Cardiac muscle cell (in vitro differentiated cells and primary cell): ENCODE measurements around the gene ECEL1. TPM values are rescaled to one million over a fixed set of nuclear protein-coding genes. Genes with fewer than 3 reads are reported as not detected.
"Not testable (repeated sequence)": the region's sequence is repeated elsewhere in the genome, so short reads cannot be mapped to it uniquely, and the experiment has no call there.

Experiments
- DNase-seq, 2 donors: peaks; one replicate each; pipeline versions ENCODE4 v3.0.0 to v3.0.0-alpha.2; 2010 to 2017; ENCODE audit warnings: low read depth in 1 of 2, low spot score in 1 of 2
- H3K27ac ChIP-seq: fragments of 200-600 bp; sonication (generic); 2 replicates; pipeline ENCODE4 v1.5.1; 2016
- H3K27me3 ChIP-seq: fragments of 200-600 bp; sonication (generic); 2 replicates; pipeline ENCODE4 v1.6.0; 2016; ENCODE audit warnings: control low read depth
- H3K36me3 ChIP-seq: fragments of 200-600 bp; sonication (generic); 2 replicates; pipeline ENCODE4 v1.5.1; 2016; ENCODE audit warnings: control low read depth
- H3K4me1 ChIP-seq: fragments of 200-600 bp; sonication (generic); 2 replicates; pipeline ENCODE4 v1.8.1; 2017; ENCODE audit warnings: low read depth, mild to moderate bottlenecking, mixed run types
- H3K4me3 ChIP-seq: fragments of 200-600 bp; sonication (generic); 2 replicates; pipeline ENCODE4 v1.5.1; 2016; ENCODE audit warnings: mild to moderate bottlenecking
- H3K9me3 ChIP-seq: fragments of 200-600 bp; sonication (generic); 2 replicates; pipeline ENCODE4 v1.5.1; 2017; ENCODE audit warnings: low read depth, mild to moderate bottlenecking, control low read depth
- CTCF ChIP-seq: IDR thresholded peaks from 2 replicates; pipeline ENCODE4 v1.5.1; 2012; ENCODE audit warnings: low read depth, mild to moderate bottlenecking, low read length
- polyA plus RNA-seq: library from polyadenylated mRNA; unstranded; fragments of >200 nt; fragmentation: Nextera tagmentation; extraction: Ambion mirVana; gene quantifications from 2 replicates; pipeline ENCODE4 v1.2.1, GENCODE V29; 2016
- total RNA-seq: library from RNA; depleted of rRNA; stranded (reverse); fragments of >200 nt; gene quantifications from 2 replicates; pipeline ENCODE4 v1.2.3, GENCODE V29; 2016

Gene ECEL1
- total and polyA plus RNA-seq, 2 experiments from 2014 or later, result 0.70 to 2.3 TPM

- Histone ChIP-seq H3K4me1 (no peaks in the 10 kb centered on the region), H3K27me3 (peaks cover 3% of the 10 kb centered on the region), H3K27ac (no peak overlapping the region), H3K4me3 (no peak overlapping the region), H3K9me3 (no peaks in the 10 kb centered on the region), H3K36me3 (no peaks in the 10 kb centered on the region)
- no peak for DNase-seq
- no peak for TF ChIP-seq CTCF
These were observed 53.5 kb downstream of the ECEL1 start for GRCh38 chr2:232434091-232434490.

- not testable (repeated sequence) for H3K9me3 ChIP-seq, DNase-seq, H3K4me3 ChIP-seq, H3K27me3 ChIP-seq, H3K27ac ChIP-seq, H3K36me3 ChIP-seq, H3K4me1 ChIP-seq
These were observed 54.0 kb downstream of the ECEL1 start for GRCh38 chr2:232433622-232434021.

- DNase-seq, result no peak
- no peaks in the 10 kb centered on the region for H3K36me3 ChIP-seq
- no peaks in the 10 kb centered on the region for H3K4me1 ChIP-seq
- TF ChIP-seq CTCF, result peak; percentile 16
- no peak overlapping the region for H3K27ac ChIP-seq
- no peak overlapping the region for H3K4me3 ChIP-seq
- H3K27me3 ChIP-seq, result no peaks in the 10 kb centered on the region
- no peaks in the 10 kb centered on the region for H3K9me3 ChIP-seq
These were observed 54.9 kb downstream of the ECEL1 start for GRCh38 chr2:232432598-232433184.

GRCh38 chr2:232431705-232432590, 55.7 kb downstream of the ECEL1 start:
- DNase-seq, result no peak
- no peaks in the 10 kb centered on the region for H3K4me1 ChIP-seq
- TF ChIP-seq CTCF, result no peak
- H3K27me3 ChIP-seq, result no peaks in the 10 kb centered on the region
- H3K36me3 ChIP-seq, result no peaks in the 10 kb centered on the region
- no peaks in the 10 kb centered on the region for H3K9me3 ChIP-seq
- no peak overlapping the region for H3K27ac ChIP-seq
- no peak overlapping the region for H3K4me3 ChIP-seq

Other genes with a start within 250 kb of the ECEL1 start
- not detected in 2 replicates for gene ALPP, start 109.1 kb downstream of the ECEL1 start, total RNA-seq
- not detected in 2 replicates for gene ALPP, start 109.1 kb downstream of the ECEL1 start, polyA plus RNA-seq
- gene ALPG, start 81.0 kb downstream of the ECEL1 start, total RNA-seq, result not detected in 2 replicates
- gene ALPG, start 81.0 kb downstream of the ECEL1 start, polyA plus RNA-seq, result not detected in 2 replicates
- gene ALPI, start 31.7 kb downstream of the ECEL1 start, total RNA-seq, result not detected in 2 replicates
- gene ALPI, start 31.7 kb downstream of the ECEL1 start, polyA plus RNA-seq, result not detected in 2 replicates
- gene PRSS56, start 32.6 kb upstream of the ECEL1 start, total RNA-seq, result not detected in 2 replicates
- gene PRSS56, start 32.6 kb upstream of the ECEL1 start, polyA plus RNA-seq, result 0.07 TPM in 1 of 2 replicates, not detected in the other
- gene CHRND, start 38.3 kb upstream of the ECEL1 start, total RNA-seq, result 0.09 TPM in 1 of 2 replicates, not detected in the other
- 0.05 TPM in 1 of 2 replicates, not detected in the other for gene CHRND, start 38.3 kb upstream of the ECEL1 start, polyA plus RNA-seq
- 0.04 TPM in 1 of 2 replicates, not detected in the other for gene CHRNG, start 51.9 kb upstream of the ECEL1 start, total RNA-seq
- gene CHRNG, start 51.9 kb upstream of the ECEL1 start, polyA plus RNA-seq, result 0.28 and 0.37 TPM in 2 replicates
- 8.3 and 10.6 TPM in 2 replicates for gene TIGD1, start 62.7 kb upstream of the ECEL1 start, total RNA-seq
- gene TIGD1, start 62.7 kb upstream of the ECEL1 start, polyA plus RNA-seq, result 12.5 and 14.8 TPM in 2 replicates
- 48.0 and 53.2 TPM in 2 replicates for gene EIF4E2, start 62.9 kb upstream of the ECEL1 start, total RNA-seq
- gene EIF4E2, start 62.9 kb upstream of the ECEL1 start, polyA plus RNA-seq, result 85.5 and 101 TPM in 2 replicates
- 3.2 and 8.0 TPM in 2 replicates for gene EFHD1, start 145.8 kb upstream of the ECEL1 start, total RNA-seq
- 12.4 and 19.5 TPM in 2 replicates for gene EFHD1, start 145.8 kb upstream of the ECEL1 start, polyA plus RNA-seq
- 34.7 and 52.1 TPM in 2 replicates for gene GIGYF2, start 209.5 kb upstream of the ECEL1 start, total RNA-seq
- gene GIGYF2, start 209.5 kb upstream of the ECEL1 start, polyA plus RNA-seq, result 36.9 and 37.2 TPM in 2 replicates